IMR-90 (cell line): Measurements from ENCODE around the gene ZNF771. TPM values are rescaled to one million over a fixed set of nuclear protein-coding genes. Genes with fewer than 3 reads are reported as not detected.
A peak's percentile ranks its signal among the peaks of the same experiment; 100 is the strongest.

Experiments used
- ATAC-seq: fragments of 200-7000 bp; cut with Tn5 transposase; 2 replicates; pipeline ENCODE4 v1.9.1; 2020; ENCODE audit warnings: low read depth, mild to moderate bottlenecking, moderate library complexity
- BruUV-seq: library from RNA; stranded (reverse); fragments of 400-500 nt; replicated peaks from 2 replicates; lab custom pipeline; 2021; lab: Mats Ljungman, UMichigan
- CTCF ChIA-PET: fragments of 300-600 bp; formaldehyde crosslinking; extraction: SDS; loops from one replicate; lab custom pipeline; 2021; ENCODE audit warnings: antibody characterized with exemption; lab: Yijun Ruan, JAX
- POLR2A ChIA-PET: fragments of 300-600 bp; sonication (Branson Sonifier 250); formaldehyde crosslinking; loops from one replicate; lab custom pipeline; 2022; ENCODE audit warnings: antibody characterized with exemption; ENCODE audit not compliant: unreplicated experiment; lab: Charles Lee
- DNase-seq: peaks from one replicate; pipeline ENCODE4 v3.0.0; 2013
- H2AFZ ChIP-seq: replicated peaks from 2 replicates; pipeline ENCODE3; 2013; ENCODE audit warnings: low read length, mild to moderate bottlenecking; ENCODE audit not compliant: poor library complexity
- H2AK5ac ChIP-seq: 2 replicates; pipeline ENCODE4 v1.6.1; 2013; ENCODE audit warnings: low read depth, low read length, inconsistent platforms
- H2AK9ac ChIP-seq: replicated peaks from 2 replicates; pipeline ENCODE3; 2013; ENCODE audit warnings: mild to moderate bottlenecking, low read depth, low read length, moderate library complexity; ENCODE audit not compliant: poor library complexity
- H2BK120ac ChIP-seq: 2 replicates; pipeline ENCODE4 v1.6.1; 2013; ENCODE audit warnings: low read depth, low read length, inconsistent platforms
- H2BK15ac ChIP-seq: 3 replicates; pipeline ENCODE4 v1.6.1; 2013; ENCODE audit warnings: low read depth, low read length, inconsistent platforms
- H2BK20ac ChIP-seq: 2 replicates; pipeline ENCODE4 v1.6.1; 2013; ENCODE audit warnings: low read depth, mild to moderate bottlenecking, inconsistent platforms, low read length, moderate library complexity
- H2BK5ac ChIP-seq: 2 replicates; pipeline ENCODE4 v1.6.1; 2013; ENCODE audit warnings: mild to moderate bottlenecking, low read depth, low read length, inconsistent platforms; ENCODE audit not compliant: poor library complexity, severe bottlenecking
- H3K14ac ChIP-seq: replicated peaks from 2 replicates; pipeline ENCODE4 v1.6.1; 2013; ENCODE audit warnings: low read depth, low read length, inconsistent platforms
- H3K18ac ChIP-seq: 2 replicates; pipeline ENCODE4 v1.6.1; 2013; ENCODE audit warnings: low read depth, low read length, control low read depth
- H3K23ac ChIP-seq: 2 replicates; pipeline ENCODE4 v1.6.1; 2013; ENCODE audit warnings: low read depth, low read length, inconsistent platforms
- H3K27ac ChIP-seq: 2 replicates; pipeline ENCODE4 v1.5.1; 2013; ENCODE audit warnings: mild to moderate bottlenecking, control low read depth, low read length; ENCODE audit not compliant: insufficient read depth
- H3K27me3 ChIP-seq: 2 replicates; pipeline ENCODE4 v1.6.1; 2013; ENCODE audit warnings: low read length; ENCODE audit not compliant: control insufficient read depth, insufficient read depth
- H3K36me3 ChIP-seq: 2 replicates; pipeline ENCODE4 v1.6.1; 2013; ENCODE audit warnings: low read length, mixed read lengths; ENCODE audit not compliant: control insufficient read depth, insufficient read depth
- H3K4ac ChIP-seq: 2 replicates; pipeline ENCODE4 v1.6.1; 2013; ENCODE audit warnings: low read depth, low read length, inconsistent platforms
- H3K4me1 ChIP-seq: 2 replicates; pipeline ENCODE4 v1.6.1; 2013; ENCODE audit warnings: low read length, mixed read lengths; ENCODE audit not compliant: control insufficient read depth, insufficient read depth
- H3K4me2 ChIP-seq: 2 replicates; pipeline ENCODE4 v1.6.1; 2013; ENCODE audit warnings: low read depth, mild to moderate bottlenecking, control low read depth, low read length, moderate library complexity
- H3K4me3 ChIP-seq: 2 replicates; pipeline ENCODE4 v1.5.1; 2013; ENCODE audit warnings: low read depth, mild to moderate bottlenecking, control low read depth, low read length, moderate library complexity; ENCODE audit not compliant: insufficient read depth
- H3K56ac ChIP-seq: 2 replicates; pipeline ENCODE4 v1.6.1; 2013; ENCODE audit warnings: low read length, inconsistent platforms; ENCODE audit not compliant: insufficient read depth; ENCODE audit errors: extremely low read depth
- H3K79me1 ChIP-seq, 2 experiments: 2 replicates each; pipeline ENCODE4 v1.6.1; 2013; ENCODE audit warnings: low read length in 2 of 2, inconsistent platforms in 1 of 2, low read depth in 1 of 2
- H3K9ac ChIP-seq: 2 replicates; pipeline ENCODE4 v1.6.1; 2013; ENCODE audit warnings: low read depth, low read length, control low read depth
- H3K9me1 ChIP-seq: 2 replicates; pipeline ENCODE4 v1.6.1; 2013; ENCODE audit warnings: low read length, inconsistent platforms; ENCODE audit not compliant: insufficient read depth
- H3K9me3 ChIP-seq: 2 replicates; pipeline ENCODE4 v1.6.1; 2013; ENCODE audit warnings: low read length; ENCODE audit not compliant: control insufficient read depth, insufficient read depth
- H4K20me1 ChIP-seq: 2 replicates; pipeline ENCODE4 v1.6.1; 2013; ENCODE audit warnings: low read length, inconsistent platforms; ENCODE audit not compliant: insufficient read depth
- H4K5ac ChIP-seq: 2 replicates; pipeline ENCODE4 v1.6.1; 2013; ENCODE audit warnings: mild to moderate bottlenecking, low read depth, low read length, control low read depth
- H4K8ac ChIP-seq, 2 experiments: 2 replicates each; pipeline ENCODE4 v1.6.1; 2013; ENCODE audit warnings: low read depth in 2 of 2, low read length in 2 of 2, control low read depth in 1 of 2, inconsistent platforms in 1 of 2
- H4K91ac ChIP-seq: 2 replicates; pipeline ENCODE4 v1.6.1; 2013; ENCODE audit warnings: low read depth, low read length, inconsistent platforms; ENCODE audit not compliant: insufficient read depth
- BHLHE40 ChIP-seq: fragments of 150-350 bp; IDR thresholded peaks from 2 replicates; pipeline ENCODE4 v1.6.1; 2016; ENCODE audit warnings: mild to moderate bottlenecking, low read depth, low read length
- ELK1 ChIP-seq: fragments of 150-350 bp; IDR thresholded peaks from 2 replicates; pipeline ENCODE4 v1.6.1; 2016; ENCODE audit warnings: low read depth, mild to moderate bottlenecking, low read length, moderate library complexity, borderline replicate concordance
- MAZ ChIP-seq: IDR thresholded peaks from 2 replicates; pipeline ENCODE4 v1.6.1; 2012; ENCODE audit warnings: low read depth, mild to moderate bottlenecking, low read length, improper control_type of control experiment, moderate library complexity, borderline replicate concordance
- POLR2A ChIP-seq: IDR thresholded peaks from 2 replicates; pipeline ENCODE4 v1.6.1; 2012; ENCODE audit warnings: mild to moderate bottlenecking, low read depth, low read length
- SMC3 ChIP-seq: fragments of 150-350 bp; IDR thresholded peaks from 2 replicates; pipeline ENCODE4 v1.6.1; 2016; ENCODE audit warnings: low read depth, mild to moderate bottlenecking, antibody characterized with exemption, low read length, moderate library complexity
- WGBS, 2 experiments: methylation state at CpG; one replicate each; pipeline versions ENCODE4 v1.1.5 to v1.1.7; 2013; ENCODE audit warnings: missing lambda C conversion rate in 2 of 2; ENCODE audit not compliant: insufficient read length in 1 of 2; ENCODE audit errors: extremely low coverage in 2 of 2; 5-methylcytosine and 5-hydroxymethylcytosine counted together
- dilution Hi-C: fragments of 300-500 bp; cut with HindIII; formaldehyde crosslinking; loops from one replicate; pipeline ENCODE4 v1.14.3; 2018; ENCODE audit warnings: low sequenced_read_pairs; ENCODE audit not compliant: unreplicated experiment
- in situ Hi-C: fragments of 300-500 bp; cut with MboI; formaldehyde crosslinking; loops from 3 replicates; pipeline ENCODE4 v1.14.3; 2019; ENCODE audit warnings: low sequenced_read_pairs, inconsistent platforms, mixed read lengths
- intact Hi-C: fragments of 100-400 bp; cut with micrococcal nuclease; formaldehyde crosslinking; loops from 2 replicates; pipeline ENCODE4 v1.10.0; 2022
- polyA plus RNA-seq, 3 experiments: library from polyadenylated mRNA; depleted of rRNA; stranded (reverse); fragments of >200 nt; gene quantifications; 2 replicates each; pipeline ENCODE4 v1.2.3, GENCODE V29; 2012; ENCODE audit warnings: low replicate concordance in 1 of 3
- total RNA-seq: library from RNA; depleted of rRNA; stranded (reverse); fragments of >200 nt; gene quantifications from 2 replicates; pipeline ENCODE4 v1.2.3, GENCODE V29; 2012

ZNF771 gene
- total and polyA plus RNA-seq, 2 of the 4 experiments (the other 2 are of a cell fraction), result 5.2 to 10.9 TPM

GRCh38 chr16:30377812-30378235 lies 29.6 kb upstream of the ZNF771 start:
- Histone ChIP-seq H3K4me1 (peaks cover 7% of the 10 kb centered on the region), H3K18ac (peak overlapping the region; percentile 49; the same call in 1 of the 2 replicates), H4K5ac (peak overlapping the region; percentile 75), H3K9ac (peak overlapping the region; percentile 72), H3K4me2 (peak overlapping the region; percentile 72), H2AK5ac (peak overlapping the region; percentile 38; the same call in 1 of the 2 replicates), H4K8ac (peak overlapping the region; percentile 98 to 99), H3K9me3 (no peaks in the 10 kb centered on the region), H2AFZ (peak overlapping the region; percentile 99), H2BK120ac (peak overlapping the region; percentile 50; the same call in 1 of the 2 replicates), H4K20me1 (peaks cover 10% of the 10 kb centered on the region), H3K4me3 (peak overlapping the region; percentile 49), H2BK5ac (peak overlapping the region; percentile 88), H3K14ac (peak overlapping the region; percentile 96), H3K23ac (peak overlapping the region; percentile 59), H3K56ac (peak overlapping the region; percentile 89), H3K27ac (peak overlapping the region; percentile 89), H3K36me3 (no peaks in the 10 kb centered on the region), H3K4ac (peak overlapping the region; percentile 98), H4K91ac (peak overlapping the region; percentile 96), H3K27me3 (no peaks in the 10 kb centered on the region), H2BK15ac (no peak overlapping the region), H3K79me1 (peaks cover 5 to 30% of the 10 kb centered on the region in 2 experiments), H3K9me1 (peaks cover 16% of the 10 kb centered on the region), H2BK20ac (no peak overlapping the region), H2AK9ac (peak overlapping the region; percentile 100)
- WGBS, 2 experiments, result 0% methylated on average over 15 of the region's 39 CpGs; no CpG with 5 or more reads in 1 of the 2 experiments
- ChIA-PET POLR2A (no interaction called here), CTCF (no interaction called here)
- ATAC-seq (peak; percentile 64), DNase-seq (peak; percentile 85)
- BruUV-seq, result no TSS peak
- intact Hi-C loops (loop anchor here (2.0 kb wide), 1 partner anchor 17 kb away; the partner anchor contains the start of gene ZNF48), in situ Hi-C loops (no loop called here), dilution Hi-C loops (no loop called here)
- TF ChIP-seq MAZ (0 out of 2 replicates have a peak, but pooled peaks have one; percentile 11), POLR2A (peak; percentile 85; the same call in 1 of the 2 replicates), BHLHE40 (no peak), SMC3 (no peak), ELK1 (no peak)
